Measurements from ENCODE around the gene OTOP3.

The OTOP3 gene

DNA sequence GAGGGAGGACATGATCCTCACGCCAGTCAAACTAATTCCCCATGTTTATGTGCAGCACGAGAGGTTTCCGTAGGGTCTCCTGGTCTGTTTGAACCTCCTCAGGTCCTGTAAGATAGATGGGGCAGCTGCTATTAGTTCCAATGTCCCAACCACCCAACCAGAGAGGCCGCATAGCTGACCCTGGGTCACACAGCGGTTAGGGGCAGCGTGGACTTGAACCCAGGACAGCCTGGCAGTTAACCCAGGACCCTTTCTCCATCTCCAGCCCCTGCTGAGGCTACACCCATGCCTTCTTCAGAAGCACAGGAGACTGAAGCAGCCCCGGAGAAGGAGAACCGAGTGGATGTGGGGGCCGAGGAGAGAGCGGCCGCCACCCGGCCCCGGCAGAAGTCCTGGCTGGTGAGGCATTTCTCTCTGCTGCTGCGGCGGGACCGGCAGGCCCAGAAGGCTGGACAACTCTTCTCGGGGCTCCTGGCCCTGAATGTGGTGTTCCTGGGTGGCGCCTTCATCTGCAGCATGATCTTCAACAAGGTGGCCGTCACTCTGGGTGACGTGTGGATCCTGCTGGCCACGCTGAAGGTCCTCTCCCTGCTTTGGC is 5.5 kb downstream of the OTOP3 start:
- no peak for DNase-seq (ENCODE audit: low read depth)

DNA sequence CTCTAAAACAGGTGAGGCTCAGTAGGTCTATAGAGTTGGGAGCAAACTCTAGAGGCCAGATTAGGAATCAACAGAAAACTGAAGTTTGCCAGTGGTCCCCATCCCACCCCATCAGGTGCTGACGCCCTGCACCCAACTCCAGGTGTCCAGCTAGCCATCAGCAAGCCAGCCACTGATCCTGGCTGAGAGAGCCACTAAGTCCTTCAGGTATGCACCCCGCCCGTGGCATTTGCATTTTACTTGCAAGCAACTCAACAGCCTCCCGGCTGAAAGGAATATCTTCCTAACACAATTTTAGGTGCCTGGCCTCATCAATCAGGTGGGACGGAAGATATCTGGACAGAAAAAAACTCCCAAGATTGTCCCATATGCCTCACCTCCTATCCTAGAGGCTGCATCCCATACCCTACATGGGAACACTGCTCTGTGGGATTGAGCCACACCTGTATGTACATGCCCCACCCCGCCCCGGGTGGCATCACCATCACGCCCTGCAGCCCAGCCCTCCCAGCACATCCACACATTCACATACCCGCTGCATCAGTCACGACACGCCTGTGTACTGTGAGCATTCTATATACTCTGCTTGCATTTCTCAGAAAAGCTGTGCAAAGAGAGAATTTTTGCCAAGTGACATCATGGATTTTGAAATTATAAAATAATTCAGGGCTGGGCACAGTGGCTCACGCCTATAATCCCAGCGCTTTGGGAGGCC is 8.3 kb downstream of the OTOP3 start:
- DNase-seq (ENCODE audit: low read depth), result no peak

DNA sequence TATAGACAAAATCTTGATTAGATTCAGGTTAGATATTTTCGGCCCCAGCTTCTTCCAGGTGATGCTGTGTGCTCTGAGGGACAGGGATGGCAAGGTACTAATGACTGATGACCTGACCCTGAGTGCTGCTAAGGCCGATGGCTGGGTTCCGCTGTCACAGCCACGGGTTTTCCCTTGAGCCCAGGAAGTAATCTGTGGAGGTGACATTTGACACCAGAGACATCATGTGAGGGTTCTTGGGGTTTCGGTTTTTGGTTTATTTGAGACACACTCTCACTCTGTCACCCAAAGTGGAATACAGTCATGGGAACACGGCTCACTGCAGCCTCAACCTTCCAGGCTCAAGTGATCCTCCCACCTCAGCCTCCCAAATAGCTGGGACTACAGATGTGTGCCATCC is 9.8 kb downstream of the OTOP3 start:
- DNase-seq (ENCODE audit: low read depth), result no peak

DNA sequence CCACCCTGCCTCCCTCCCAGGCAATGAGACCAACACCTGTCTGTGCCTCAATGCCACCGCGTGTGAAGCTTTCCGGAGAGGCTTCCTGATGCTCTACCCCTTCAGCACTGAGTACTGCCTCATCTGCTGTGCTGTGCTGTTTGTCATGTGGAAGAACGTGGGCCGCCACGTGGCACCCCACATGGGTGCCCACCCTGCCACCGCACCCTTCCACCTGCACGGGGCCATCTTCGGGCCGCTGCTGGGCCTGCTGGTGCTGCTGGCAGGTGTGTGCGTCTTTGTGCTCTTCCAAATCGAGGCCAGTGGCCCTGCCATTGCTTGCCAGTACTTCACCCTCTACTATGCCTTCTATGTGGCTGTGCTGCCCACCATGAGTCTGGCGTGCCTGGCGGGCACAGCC is 10.9 kb downstream of the OTOP3 start:
- DNase-seq (ENCODE audit: low read depth), result no peak

- no peak for DNase-seq (ENCODE audit: low read depth)
Observed at GRCh38 chr17:74947041-74947754, 11.5 kb downstream of the OTOP3 start.

- DNase-seq (ENCODE audit: low read depth), result no peak
Observed at GRCh38 chr17:74949455-74950115, 13.9 kb downstream of the OTOP3 start.

DNA sequence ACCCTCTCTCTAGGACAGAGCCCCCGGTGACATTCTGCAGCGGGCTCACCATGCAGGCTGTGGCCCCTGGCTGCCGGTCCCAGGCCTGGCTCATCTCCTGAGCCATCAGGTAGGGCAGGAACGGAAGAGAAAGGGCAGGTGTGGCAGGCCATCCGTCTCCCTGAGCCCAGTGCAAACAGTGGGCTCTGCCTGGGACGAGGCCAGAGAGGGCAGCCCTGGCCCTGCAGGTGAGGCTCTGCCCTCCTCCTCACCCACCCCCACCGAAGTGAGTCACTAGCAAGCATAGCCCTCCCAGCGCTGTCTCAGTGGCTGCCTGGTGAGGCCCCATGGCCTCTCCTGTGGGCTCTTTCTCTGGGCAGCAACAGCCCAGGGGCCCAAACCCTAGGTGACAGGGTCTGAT is 14.5 kb downstream of the OTOP3 start:
- no peak for DNase-seq (ENCODE audit: low read depth)

- DNase-seq (ENCODE audit: low read depth), result no peak
Observed at GRCh38 chr17:74951065-74951464, 15.4 kb downstream of the OTOP3 start.

GRCh38 chr17:74951680-74952421 is 16.2 kb downstream of the OTOP3 start:
- no peak for DNase-seq (ENCODE audit: low read depth)

GRCh38 chr17:74952431-74953133 is 16.9 kb downstream of the OTOP3 start:
- no peak for DNase-seq (ENCODE audit: low read depth)

- DNase-seq (ENCODE audit: low read depth), result no peak
Observed at GRCh38 chr17:74953134-74953687, 17.5 kb downstream of the OTOP3 start.

- DNase-seq (ENCODE audit: low read depth), result no peak
Observed at GRCh38 chr17:74954115-74954514, 18.4 kb downstream of the OTOP3 start.

GRCh38 chr17:74954665-74955421 is 19.1 kb downstream of the OTOP3 start:
- DNase-seq (ENCODE audit: low read depth), result no peak

- no peak for DNase-seq (ENCODE audit: low read depth)
Observed at GRCh38 chr17:74956093-74956492, 20.4 kb downstream of the OTOP3 start.

- DNase-seq (ENCODE audit: low read depth), result no peak
Observed at GRCh38 chr17:74957935-74958740, 22.4 kb downstream of the OTOP3 start.

DNA sequence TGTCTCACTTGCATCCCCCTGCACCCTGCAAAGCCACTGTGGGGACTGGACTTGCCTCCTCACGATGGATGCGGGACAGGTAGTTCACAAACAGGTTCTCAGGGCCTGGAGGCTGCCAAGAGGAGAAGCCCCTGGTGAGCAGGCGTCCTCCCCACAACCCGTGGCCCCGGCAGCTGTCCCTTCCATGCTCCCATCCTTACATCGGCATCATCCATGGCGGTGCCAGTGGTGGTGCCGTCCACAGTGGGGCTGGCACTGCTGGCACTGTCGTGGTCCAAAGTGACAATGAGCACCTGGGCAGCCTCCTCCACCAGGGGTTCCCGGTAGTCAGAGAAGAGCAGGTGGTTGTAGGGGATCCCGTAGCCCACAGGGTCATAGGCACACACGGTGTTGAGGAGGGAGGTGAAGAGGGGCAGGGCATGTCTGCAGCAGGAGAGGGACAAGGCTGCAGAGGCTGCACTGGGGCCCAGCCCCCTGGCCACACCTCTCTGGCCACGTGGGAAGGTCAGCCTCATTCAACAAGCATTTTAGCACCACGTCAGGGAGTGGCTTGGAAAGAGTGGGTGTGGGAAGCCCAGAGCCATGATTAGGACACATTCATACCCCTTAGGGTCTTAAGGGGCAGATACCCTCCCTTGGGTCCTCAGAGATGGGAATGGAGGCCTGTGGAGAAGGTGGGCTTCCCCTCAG is 24.3 kb downstream of the OTOP3 start:
- DNase-seq (ENCODE audit: low read depth), result no peak

DNA sequence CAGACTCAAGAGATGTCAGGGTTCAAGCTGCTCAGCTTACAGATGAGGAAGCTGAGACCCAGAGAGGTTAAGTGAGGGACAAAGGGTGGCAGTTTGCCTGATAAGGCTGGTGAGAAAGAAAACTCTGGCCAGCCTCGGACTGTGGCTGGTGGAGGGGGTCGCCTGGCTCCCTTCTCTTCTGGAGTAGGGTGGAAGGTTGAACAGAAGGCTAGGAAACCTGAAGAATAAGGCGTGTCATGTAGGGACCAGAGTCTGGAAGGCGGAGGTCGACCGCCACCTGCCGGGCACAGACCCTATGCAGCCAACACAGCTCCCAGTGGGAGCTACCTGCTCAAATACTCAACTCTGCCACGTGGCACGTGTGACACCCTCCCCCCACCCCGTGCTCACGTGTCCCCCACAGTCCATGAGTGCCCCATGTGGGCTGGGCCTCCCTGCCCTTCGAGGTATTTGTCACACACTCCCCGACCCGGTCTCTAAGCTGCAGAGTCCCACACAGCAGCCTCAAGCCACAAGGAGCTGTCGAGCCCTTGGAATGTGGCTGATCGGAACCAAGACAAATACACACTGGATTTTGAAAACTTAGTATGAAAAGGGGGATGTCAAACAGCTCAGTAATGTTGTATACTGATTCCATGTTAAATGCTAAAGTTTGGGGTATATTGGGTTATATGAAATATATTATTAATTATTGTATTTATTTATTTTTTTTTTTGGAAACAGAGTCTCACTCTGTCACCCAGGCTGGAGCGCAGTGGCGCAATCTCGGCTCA is 25.1 kb downstream of the OTOP3 start:
- DNase-seq (ENCODE audit: low read depth), result no peak
